ENCODE measurements around the gene SCAF4.

Gene SCAF4

DNA sequence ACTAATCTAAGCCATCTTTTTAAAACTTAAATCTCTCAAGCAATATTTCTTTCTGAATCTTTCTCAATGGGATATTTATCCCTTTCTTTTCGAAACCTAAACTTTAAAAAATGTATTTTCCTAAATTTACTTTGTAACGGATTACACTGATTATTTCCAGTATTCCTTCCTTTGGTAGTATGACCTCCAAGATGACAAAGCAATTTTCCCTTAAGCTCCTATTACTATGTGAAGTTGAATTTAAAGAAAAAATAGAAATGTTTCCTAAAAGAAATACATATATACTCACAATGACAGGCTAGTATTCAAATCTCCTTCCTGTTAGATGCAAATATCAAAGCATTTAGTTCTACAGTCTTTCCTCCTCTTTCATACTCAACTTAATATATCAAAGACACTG lies 15.8 kb downstream of the SCAF4 start:
- ChIA-PET POLR2A (ENCODE audit: low non-redundant PET) (no interaction called here), CTCF (no interaction called here)
- no peak overlapping the region for H3K27ac ChIP-seq
- no peak for TF ChIP-seq CTCF (conservative IDR thresholded peaks at IDR 0.05; ENCODE audit: low read depth)
- DNase-seq (ENCODE audit: low spot score): no peak

GRCh38 chr21:31714741-31715365 lies 17.1 kb downstream of the SCAF4 start:
- ChIA-PET CTCF (no interaction called here), POLR2A (ENCODE audit: low non-redundant PET) (no interaction called here)
- no peak for TF ChIP-seq CTCF (conservative IDR thresholded peaks at IDR 0.05; ENCODE audit: low read depth)
- no peak overlapping the region for H3K27ac ChIP-seq
- no peak for DNase-seq (ENCODE audit: low spot score)

- no peak for DNase-seq (ENCODE audit: low spot score)
- no peak for TF ChIP-seq CTCF (conservative IDR thresholded peaks at IDR 0.05; ENCODE audit: low read depth)
- H3K27ac ChIP-seq: no peak overlapping the region
- POLR2A ChIA-PET (ENCODE audit: low non-redundant PET): no interaction called here
- CTCF ChIA-PET: no interaction called here
Measured at GRCh38 chr21:31713973-31714740, 17.8 kb downstream of the SCAF4 start.

DNA sequence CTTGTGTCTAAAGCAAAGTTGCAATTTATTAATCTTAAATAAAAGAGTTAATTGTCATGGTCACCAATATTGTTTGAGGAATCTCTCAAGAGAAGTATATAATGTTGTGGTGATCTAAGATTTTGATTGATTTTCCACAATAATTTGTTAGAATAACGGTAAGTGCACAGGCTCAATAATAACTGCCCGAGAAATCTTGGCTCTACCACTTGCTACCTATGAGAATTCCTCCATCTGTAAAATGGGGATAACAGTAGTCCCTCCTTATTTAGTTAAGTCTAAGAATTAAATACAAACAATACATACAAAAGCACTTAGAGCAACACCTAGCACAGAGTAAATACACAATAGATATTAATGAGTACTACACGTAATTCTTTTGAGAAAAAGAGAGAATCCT lies 18.8 kb downstream of the SCAF4 start:
- H3K27ac ChIP-seq: no peak overlapping the region
- ChIA-PET POLR2A (ENCODE audit: low non-redundant PET) (no interaction called here), CTCF (no interaction called here)
- no peak for TF ChIP-seq CTCF (conservative IDR thresholded peaks at IDR 0.05; ENCODE audit: low read depth)
- no peak for DNase-seq (ENCODE audit: low spot score)

- DNase-seq (ENCODE audit: low spot score): no peak
- TF ChIP-seq CTCF (conservative IDR thresholded peaks at IDR 0.05; ENCODE audit: low read depth): no peak
- CTCF ChIA-PET: no interaction called here
- POLR2A ChIA-PET (ENCODE audit: low non-redundant PET): no interaction called here
- no peak overlapping the region for H3K27ac ChIP-seq
Measured at GRCh38 chr21:31711745-31712285, 20.1 kb downstream of the SCAF4 start.

DNA sequence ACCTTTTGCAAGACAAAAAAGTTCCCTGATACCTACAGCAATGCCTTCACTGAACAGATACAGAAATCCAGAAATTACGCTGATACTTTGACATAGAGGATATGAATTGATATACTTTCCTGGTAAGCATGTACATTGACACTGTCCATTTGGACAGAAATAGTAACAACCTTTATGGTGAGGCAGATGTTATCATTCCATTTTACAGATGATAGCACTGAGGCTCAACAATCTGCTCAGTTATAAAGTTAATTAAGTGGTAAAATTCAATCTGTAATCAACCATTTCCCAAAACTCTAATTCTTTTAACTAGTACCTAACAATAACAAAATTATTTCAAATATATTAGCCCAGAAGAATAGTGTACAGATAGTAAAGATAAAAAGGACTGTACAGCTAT lies 20.6 kb downstream of the SCAF4 start:
- H3K27ac ChIP-seq: no peak overlapping the region
- TF ChIP-seq CTCF (conservative IDR thresholded peaks at IDR 0.05; ENCODE audit: low read depth): no peak
- ChIA-PET POLR2A (ENCODE audit: low non-redundant PET) (no interaction called here), CTCF (no interaction called here)
- DNase-seq (ENCODE audit: low spot score): no peak
